GM23338 (cell line): Measurements from ENCODE around the gene FBXO33.

Experiments used
- CREB1 ChIP-seq: fragments of 250-450 bp; sonication (Bioruptor Pico); IDR thresholded peaks from 2 replicates; pipeline ENCODE4 v1.5.0; 2020; ENCODE audit warnings: low read depth, mild to moderate bottlenecking, moderate library complexity
- CTCF ChIP-seq, 2 experiments: fragments of 200-600 bp in 1 of 2; sonication (generic) in 1 of 2; conservative IDR thresholded peaks; 2 replicates each; pipeline versions ENCODE4 v1.5.1 to v1.6.1; 2016 to 2017; ENCODE audit warnings: antibody characterized with exemption in 2 of 2, low read depth in 2 of 2, mild to moderate bottlenecking in 2 of 2, moderate library complexity in 1 of 2
- EZH2 ChIP-seq: fragments of 200-600 bp; sonication (generic); IDR thresholded peaks from one replicate; pipeline ENCODE4 v1.8.0; 2017; ENCODE audit warnings: antibody characterized with exemption, mild to moderate bottlenecking, low read depth; ENCODE audit not compliant: unreplicated experiment
- POLR2AphosphoS5 ChIP-seq: IDR thresholded peaks from 2 replicates; pipeline ENCODE4 v1.6.1; 2016; ENCODE audit warnings: antibody characterized with exemption, low read depth
- ZNF114 ChIP-seq: fragments of 250-450 bp; sonication (Bioruptor Pico); IDR thresholded peaks from 2 replicates; pipeline ENCODE4 v1.5.0; 2020; ENCODE audit warnings: mild to moderate bottlenecking, moderate library complexity

- no peak for TF ChIP-seq CREB1 (CRISPR knock-in tag)
- TF ChIP-seq CTCF (conservative IDR thresholded peaks at IDR 0.05; ENCODE audit: low read depth in 2 of 2) = no peak
- TF ChIP-seq POLR2AphosphoS5 = no peak
- no peak for TF ChIP-seq EZH2
- TF ChIP-seq ZNF114 (CRISPR knock-in tag) = no peak
These were observed 71.9 kb downstream of the FBXO33 start for GRCh38 chr14:39360316-39360715.
